ENCODE data around the gene MCTP1.
"Not testable (repeated sequence)": the region's sequence is repeated elsewhere in the genome, so short reads cannot be mapped to it uniquely, and the experiment has no call there.

DNA sequence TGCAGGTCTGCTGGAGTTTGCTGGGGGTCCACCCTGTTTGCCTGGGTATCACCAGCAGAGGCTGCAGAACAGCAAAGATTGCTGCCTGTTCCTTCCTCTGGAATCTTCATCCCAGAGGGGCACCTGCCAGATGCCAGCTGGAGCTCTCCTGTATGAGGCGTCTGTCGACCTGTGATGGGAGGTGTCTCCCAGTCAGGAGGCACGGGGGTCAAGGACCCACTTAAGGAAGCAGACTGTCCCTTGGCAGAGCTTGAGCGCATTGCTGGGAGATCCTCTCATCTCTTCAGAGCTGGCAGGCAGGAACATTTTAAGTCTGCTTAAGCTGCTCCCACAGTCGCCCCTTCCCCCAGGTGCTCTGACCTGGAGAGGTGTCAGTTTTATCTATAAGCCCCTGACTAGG is 456.7 kb downstream of the MCTP1 start:
- TF ChIP-seq, protein P1, sequence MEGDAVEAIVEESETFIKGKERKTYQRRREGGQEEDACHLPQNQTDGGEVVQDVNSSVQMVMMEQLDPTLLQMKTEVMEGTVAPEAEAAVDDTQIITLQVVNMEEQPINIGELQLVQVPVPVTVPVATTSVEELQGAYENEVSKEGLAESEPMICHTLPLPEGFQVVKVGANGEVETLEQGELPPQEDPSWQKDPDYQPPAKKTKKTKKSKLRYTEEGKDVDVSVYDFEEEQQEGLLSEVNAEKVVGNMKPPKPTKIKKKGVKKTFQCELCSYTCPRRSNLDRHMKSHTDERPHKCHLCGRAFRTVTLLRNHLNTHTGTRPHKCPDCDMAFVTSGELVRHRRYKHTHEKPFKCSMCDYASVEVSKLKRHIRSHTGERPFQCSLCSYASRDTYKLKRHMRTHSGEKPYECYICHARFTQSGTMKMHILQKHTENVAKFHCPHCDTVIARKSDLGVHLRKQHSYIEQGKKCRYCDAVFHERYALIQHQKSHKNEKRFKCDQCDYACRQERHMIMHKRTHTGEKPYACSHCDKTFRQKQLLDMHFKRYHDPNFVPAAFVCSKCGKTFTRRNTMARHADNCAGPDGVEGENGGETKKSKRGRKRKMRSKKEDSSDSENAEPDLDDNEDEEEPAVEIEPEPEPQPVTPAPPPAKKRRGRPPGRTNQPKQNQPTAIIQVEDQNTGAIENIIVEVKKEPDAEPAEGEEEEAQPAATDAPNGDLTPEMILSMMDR (conservative IDR thresholded peaks at IDR 0.05; ENCODE audit: low read depth, low read length) = not testable (repeated sequence)
- not testable (repeated sequence) for TF ChIP-seq EZH2 (IDR thresholded peaks at IDR 0.05; ENCODE audit: low read length, unreplicated experiment)
